OCI-LY3 (cell line): ENCODE measurements around the gene R3HDM2.

ENCODE experiments used
- EZH2phosphoT487 ChIP-seq: fragments of 200-600 bp; shearing (Covaris generic); IDR thresholded peaks from 2 replicates; pipeline ENCODE4 v1.6.1; 2018; ENCODE audit warnings: antibody characterized with exemption, mixed run types, low read depth
- TF ChIP-seq, protein P1 (sequence below): fragments of 200-600, 300-600 bp; sonication (generic); IDR thresholded peaks from 2 replicates; pipeline ENCODE4 v1.5.1; 2014; ENCODE audit warnings: antibody characterized with exemption, low read length, low read depth

DNA sequence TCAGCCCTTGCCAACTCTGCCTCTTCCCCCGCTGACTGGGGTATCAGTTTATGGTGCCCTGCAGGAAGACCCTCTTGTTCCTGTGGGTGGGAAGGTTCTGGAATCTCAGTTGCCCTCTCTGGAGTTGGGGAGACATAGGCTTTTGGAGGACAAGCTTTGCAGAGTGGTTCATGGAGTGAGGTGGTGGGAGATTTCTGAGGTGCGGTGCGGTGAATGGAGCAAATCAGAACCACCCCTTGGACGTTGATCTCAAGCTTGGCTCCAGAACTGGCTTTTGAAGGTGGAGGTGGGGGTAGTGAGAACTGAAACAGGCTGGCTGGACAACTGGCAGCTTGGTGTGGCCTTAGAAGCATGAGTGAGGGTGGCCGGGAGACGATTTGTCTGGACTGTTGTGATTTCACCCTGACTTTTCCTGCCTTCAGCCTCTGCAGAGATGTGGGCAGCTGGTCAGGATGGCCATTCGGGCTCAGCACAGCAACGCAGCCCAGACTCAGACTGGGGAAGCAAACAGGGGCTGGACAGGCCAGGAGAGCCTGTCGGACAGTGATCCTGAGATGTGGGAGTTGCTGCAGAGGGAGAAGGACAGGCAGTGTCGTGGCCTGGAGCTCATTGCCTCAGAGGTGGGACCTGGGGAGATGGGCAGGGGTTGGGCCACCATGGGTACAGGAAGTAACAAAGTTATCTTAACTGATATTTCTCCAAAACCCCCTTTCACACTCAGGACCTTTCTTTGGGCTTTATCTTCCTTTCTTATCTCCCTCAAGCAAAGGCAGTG is 200.3 kb downstream of the R3HDM2 start:
- TF ChIP-seq, protein P1, sequence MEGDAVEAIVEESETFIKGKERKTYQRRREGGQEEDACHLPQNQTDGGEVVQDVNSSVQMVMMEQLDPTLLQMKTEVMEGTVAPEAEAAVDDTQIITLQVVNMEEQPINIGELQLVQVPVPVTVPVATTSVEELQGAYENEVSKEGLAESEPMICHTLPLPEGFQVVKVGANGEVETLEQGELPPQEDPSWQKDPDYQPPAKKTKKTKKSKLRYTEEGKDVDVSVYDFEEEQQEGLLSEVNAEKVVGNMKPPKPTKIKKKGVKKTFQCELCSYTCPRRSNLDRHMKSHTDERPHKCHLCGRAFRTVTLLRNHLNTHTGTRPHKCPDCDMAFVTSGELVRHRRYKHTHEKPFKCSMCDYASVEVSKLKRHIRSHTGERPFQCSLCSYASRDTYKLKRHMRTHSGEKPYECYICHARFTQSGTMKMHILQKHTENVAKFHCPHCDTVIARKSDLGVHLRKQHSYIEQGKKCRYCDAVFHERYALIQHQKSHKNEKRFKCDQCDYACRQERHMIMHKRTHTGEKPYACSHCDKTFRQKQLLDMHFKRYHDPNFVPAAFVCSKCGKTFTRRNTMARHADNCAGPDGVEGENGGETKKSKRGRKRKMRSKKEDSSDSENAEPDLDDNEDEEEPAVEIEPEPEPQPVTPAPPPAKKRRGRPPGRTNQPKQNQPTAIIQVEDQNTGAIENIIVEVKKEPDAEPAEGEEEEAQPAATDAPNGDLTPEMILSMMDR, result no peak
- no peak for TF ChIP-seq EZH2phosphoT487
